Adrenal gland (tissue), 12 donors: ENCODE data around the gene PIEZO2. TPM values are rescaled to one million over a fixed set of nuclear protein-coding genes. Genes with fewer than 3 reads are reported as not detected.
A peak's percentile ranks its signal among the peaks of the same experiment; 100 is the strongest.

Experiments used
- DNase-seq, 7 donors: peaks; one replicate each; pipeline ENCODE4 v3.0.0-alpha.2; 2019 to 2020
- H3K27ac ChIP-seq, 5 donors: fragments of 200-600 bp; sonication (generic) in 4 of 5; 1 replicate in 3 of 5; 2 replicates in 2 of 5; pipeline versions ENCODE4 v1.5.1 to v1.8.0; 2016 to 2020; ENCODE audit warnings: mild to moderate bottlenecking in 1 of 5
- H3K27me3 ChIP-seq: fragments of 200-600 bp; 2 replicates; pipeline ENCODE4 v1.8.0; 2021
- H3K36me3 ChIP-seq, 2 donors: fragments of 200-600 bp; replicated peaks in 1 of 2; 1 replicate in 1 of 2; 2 replicates in 1 of 2; pipeline versions ENCODE4 v1.5.1 to v1.8.0; 2018 to 2022
- H3K4me1 ChIP-seq, 2 donors: fragments of 200-600 bp; replicated peaks in 1 of 2; 1 replicate in 1 of 2; 2 replicates in 1 of 2; pipeline versions ENCODE4 v1.5.1 to v1.8.0; 2018 to 2021
- H3K4me3 ChIP-seq, 4 donors: fragments of 200-600 bp; sonication (generic) in 3 of 4; one replicate each; pipeline ENCODE4 v1.5.1; 2016 to 2018
- H3K9me3 ChIP-seq, 3 donors: fragments of 200-600 bp; sonication (generic) in 1 of 3; replicated peaks in 1 of 3; 1 replicate in 2 of 3; 2 replicates in 1 of 3; pipeline versions ENCODE4 v1.5.1 to v1.8.0; 2016 to 2021
- CTCF ChIP-seq, 6 experiments: fragments of 450-650 bp in 4 of 6; fragments of 200-600 bp in 2 of 6; sonication (generic) in 1 of 6; IDR thresholded peaks; 1 replicate in 5 of 6; 2 replicates in 1 of 6; pipeline versions ENCODE4 v1.5.1 to v1.8.0; 2016 to 2021; ENCODE audit warnings: antibody characterized with exemption in 6 of 6, mild to moderate bottlenecking in 2 of 6, moderate library complexity in 1 of 6
- POLR2A ChIP-seq, 2 donors: fragments of 450-650 bp; IDR thresholded peaks; one replicate each; pipeline ENCODE4 v1.6.1; 2017; ENCODE audit warnings: antibody characterized with exemption in 2 of 2, mild to moderate bottlenecking in 2 of 2, moderate library complexity in 1 of 2
- WGBS, 4 donors: extraction: QIAGEN DNeasy Blood & Tissue Kit in 2 of 4; methylation state at CpG; one replicate each; pipeline versions ENCODE4 v1.1.5 to v1.1.7; 2013 to 2017; 5-methylcytosine and 5-hydroxymethylcytosine counted together
- intact Hi-C, 2 donors: fragments of 100-400 bp; cut with DNase I; formaldehyde crosslinking; loops; one replicate each; pipeline versions ENCODE4 v1.14.1 to v1.15.0; 2022 to 2023
- polyA plus RNA-seq, 3 donors: library from polyadenylated mRNA; stranded (reverse); fragments of 200-250 nt in 2 of 3; fragments of 350-450 nt in 1 of 3; fragmentation: Illumina TruSeq in 1 of 3; extraction: RNeasy Lipid Tissue Mini Kit (QIAGEN cat#74804) in 1 of 3; gene quantifications; one replicate each; pipeline ENCODE4 v1.2.3, GENCODE V29; 2013 to 2014
- total RNA-seq, 9 donors: library from RNA; depleted of rRNA in 4 of 9; stranded (reverse); fragments of >200 nt in 4 of 9; fragments of 120-200 nt in 1 of 9; fragmentation: NEBNext Ultra II Directional in 1 of 9; extraction: Animal tissue kit (Norgen Biotek cat#: 25700) in 1 of 9; gene quantifications; one replicate each; pipeline versions ENCODE4 v1.1.0 to v1.2.4, GENCODE V29; 2013 to 2023
- donor health status: healthy with polysubstance abuse.
- donor health status: Bipolar disorder and iron deficiency.
- donor health status: DM: yes; HTN: yes; CAD: no.
- donor health status: DM: no; HTN: no; CAD: no.
- donor health status: DM: no; HTN: no; CAD: no.
- donor health status: DM: yes; HTN: yes; CAD: no.

PIEZO2 gene
- total and polyA plus RNA-seq, 12 donors, result 0.88 to 18.0 (median 2.6) TPM

GRCh38 chr18:10718809-10719208 lies 430.6 kb downstream of the PIEZO2 start:
- 74 to 96% (median 94%) methylated on average over 3 of the region's 3 CpGs for WGBS, 4 donors
- H3K27ac ChIP-seq, result no peak overlapping the region
- no peaks in the 10 kb centered on the region for H3K9me3 ChIP-seq
- H3K36me3 ChIP-seq, result no peaks in the 10 kb centered on the region
- DNase-seq, result no peak
- H3K27me3 ChIP-seq, result no peaks in the 10 kb centered on the region
- no peak overlapping the region for H3K4me3 ChIP-seq
- no peaks in the 10 kb centered on the region for H3K4me1 ChIP-seq
- TF ChIP-seq CTCF (IDR thresholded peaks at IDR 0.05) (no peak), POLR2A (IDR thresholded peaks at IDR 0.05) (no peak)
- intact Hi-C loops, result no loop called here

GRCh38 chr18:10715791-10716190 lies 433.6 kb downstream of the PIEZO2 start:
- H3K4me1 ChIP-seq, result no peaks in the 10 kb centered on the region
- 64 to 75% (median 74%) methylated on average over 9 of the region's 9 CpGs for WGBS, 4 donors
- peak in 4 of 7 donors; percentile 22 to 49 (median 32) for DNase-seq
- H3K27ac ChIP-seq, result no peak overlapping the region
- TF ChIP-seq POLR2A (IDR thresholded peaks at IDR 0.05) (no peak), CTCF (IDR thresholded peaks at IDR 0.05) (no peak)
- no peaks in the 10 kb centered on the region for H3K27me3 ChIP-seq
- intact Hi-C loops, result no loop called here
- no peaks in the 10 kb centered on the region for H3K36me3 ChIP-seq
- no peaks in the 10 kb centered on the region for H3K9me3 ChIP-seq
- H3K4me3 ChIP-seq, result no peak overlapping the region

GRCh38 chr18:10713409-10713808 lies 436.0 kb downstream of the PIEZO2 start:
- Histone ChIP-seq H3K27me3 (no peaks in the 10 kb centered on the region), H3K36me3 (no peaks in the 10 kb centered on the region), H3K4me1 (no peaks in the 10 kb centered on the region), H3K4me3 (no peak overlapping the region), H3K27ac (no peak overlapping the region), H3K9me3 (no peaks in the 10 kb centered on the region)
- intact Hi-C loops, result no loop called here
- WGBS, 4 donors, result 45 to 67% (median 50%) methylated on average over 2 of the region's 2 CpGs
- no peak for DNase-seq
- no peak for TF ChIP-seq POLR2A (IDR thresholded peaks at IDR 0.05)
- no peak for TF ChIP-seq CTCF (IDR thresholded peaks at IDR 0.05)

GRCh38 chr18:10707294-10707693 lies 442.1 kb downstream of the PIEZO2 start:
- no peaks in the 10 kb centered on the region for H3K27me3 ChIP-seq
- intact Hi-C loops, result no loop called here
- H3K9me3 ChIP-seq, result no peaks in the 10 kb centered on the region
- H3K4me3 ChIP-seq, result no peak overlapping the region
- TF ChIP-seq CTCF (IDR thresholded peaks at IDR 0.05) (no peak), POLR2A (IDR thresholded peaks at IDR 0.05) (no peak)
- 68 to 88% (median 78%) methylated on average over 6 of the region's 6 CpGs for WGBS, 4 donors
- DNase-seq, result no peak
- no peak overlapping the region for H3K27ac ChIP-seq
- no peaks in the 10 kb centered on the region for H3K36me3 ChIP-seq
- H3K4me1 ChIP-seq, result no peaks in the 10 kb centered on the region
